Testis (tissue), 3 donors: ENCODE results near the gene PCSK6. TPM values are rescaled to one million over a fixed set of nuclear protein-coding genes. Genes with fewer than 3 reads are reported as not detected.

ENCODE experiments used
- DNase-seq: peaks from one replicate; pipeline ENCODE4 v3.0.0-alpha.2; 2019
- H3K27ac ChIP-seq, 2 donors: fragments of 200-600 bp; sonication (generic); one replicate each; pipeline ENCODE4 v1.5.1; 2019
- H3K27me3 ChIP-seq: fragments of 200-600 bp; sonication (generic); one replicate; pipeline ENCODE4 v1.5.1; 2019
- H3K36me3 ChIP-seq: fragments of 200-600 bp; sonication (generic); one replicate; pipeline ENCODE4 v1.5.1; 2017; ENCODE audit warnings: low read depth; ENCODE audit errors: missing control alignments
- H3K4me1 ChIP-seq: fragments of 200-600 bp; sonication (generic); one replicate; pipeline ENCODE4 v1.5.1; 2019
- H3K4me3 ChIP-seq, 2 donors: fragments of 200-600 bp; sonication (generic); one replicate each; pipeline ENCODE4 v1.5.1; 2017 to 2019
- H3K9me3 ChIP-seq: fragments of 200-600 bp; sonication (generic); one replicate; pipeline ENCODE4 v1.5.1; 2017
- POLR2A ChIP-seq: fragments of 450-650 bp; IDR thresholded peaks from one replicate; pipeline ENCODE4 v1.6.1; 2017; ENCODE audit warnings: antibody characterized with exemption, mild to moderate bottlenecking, moderate library complexity
- WGBS, 2 donors: methylation state at CpG; one replicate each; pipeline ENCODE4 v1.1.5; 2018; 5-methylcytosine and 5-hydroxymethylcytosine counted together
- intact Hi-C: fragments of 100-400 bp; cut with DNase I; formaldehyde crosslinking; loops from one replicate; pipeline ENCODE4 v1.15.1; 2023; ENCODE audit warnings: low total_unique reads
- polyA plus RNA-seq: library from polyadenylated mRNA; stranded (reverse); fragments of 350-450 nt; fragmentation: Illumina TruSeq; extraction: RNeasy Lipid Tissue Mini Kit (QIAGEN cat#74804); gene quantifications from one replicate; pipeline ENCODE4 v1.2.3, GENCODE V29; 2014; ENCODE audit warnings: low read depth, low replicate concordance; ENCODE audit not compliant: insufficient read depth
- total RNA-seq, 2 donors: library from RNA; depleted of rRNA; stranded (reverse); fragments of >200 nt; gene quantifications; one replicate each; pipeline ENCODE4 v1.2.3, GENCODE V29; 2016
- TF ChIP-seq, protein P1 (sequence below), 3 experiments: fragments of 450-650 bp in 2 of 3; fragments of 200-600 bp in 1 of 3; sonication (generic) in 1 of 3; IDR thresholded peaks; one replicate each; pipeline ENCODE4 v1.5.1; 2016 to 2019; ENCODE audit warnings: antibody characterized with exemption in 3 of 3, mild to moderate bottlenecking in 2 of 3, moderate library complexity in 1 of 3

Gene PCSK6
- total and polyA plus RNA-seq, 3 donors from 2014 or later, result 43.9 to 156 (median 95.4) TPM

DNA sequence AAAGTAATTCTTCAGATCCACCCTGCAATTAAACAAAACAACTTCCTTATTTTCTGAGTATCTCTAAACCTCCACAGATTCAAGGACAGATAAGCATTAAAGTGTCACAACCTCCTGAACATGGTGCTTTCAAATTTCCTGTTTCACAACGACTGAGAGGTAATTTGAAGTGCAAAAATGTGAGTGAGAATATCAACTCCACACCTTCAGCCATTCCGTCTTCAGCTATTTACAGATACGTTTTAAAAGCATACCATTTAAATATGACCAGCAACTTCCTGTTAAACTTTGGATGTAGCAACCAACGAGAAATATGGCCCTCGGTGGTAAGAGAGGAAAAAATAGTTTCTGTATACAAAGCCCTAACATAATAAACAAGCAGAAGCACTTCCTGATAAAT, 32.1 kb upstream of the PCSK6 start:
- Histone ChIP-seq H3K4me1 (no peaks in the 10 kb centered on the region), H3K27ac (no peak overlapping the region), H3K27me3 (no peaks in the 10 kb centered on the region), H3K4me3 (no peak overlapping the region), H3K9me3 (no peaks in the 10 kb centered on the region), H3K36me3 (no peaks in the 10 kb centered on the region)
- intact Hi-C loops, result no loop called here
- WGBS, 2 donors, result 53 to 58% methylated on average over 5 of the region's 5 CpGs
- TF ChIP-seq POLR2A, result no peak
- TF ChIP-seq, protein P1, sequence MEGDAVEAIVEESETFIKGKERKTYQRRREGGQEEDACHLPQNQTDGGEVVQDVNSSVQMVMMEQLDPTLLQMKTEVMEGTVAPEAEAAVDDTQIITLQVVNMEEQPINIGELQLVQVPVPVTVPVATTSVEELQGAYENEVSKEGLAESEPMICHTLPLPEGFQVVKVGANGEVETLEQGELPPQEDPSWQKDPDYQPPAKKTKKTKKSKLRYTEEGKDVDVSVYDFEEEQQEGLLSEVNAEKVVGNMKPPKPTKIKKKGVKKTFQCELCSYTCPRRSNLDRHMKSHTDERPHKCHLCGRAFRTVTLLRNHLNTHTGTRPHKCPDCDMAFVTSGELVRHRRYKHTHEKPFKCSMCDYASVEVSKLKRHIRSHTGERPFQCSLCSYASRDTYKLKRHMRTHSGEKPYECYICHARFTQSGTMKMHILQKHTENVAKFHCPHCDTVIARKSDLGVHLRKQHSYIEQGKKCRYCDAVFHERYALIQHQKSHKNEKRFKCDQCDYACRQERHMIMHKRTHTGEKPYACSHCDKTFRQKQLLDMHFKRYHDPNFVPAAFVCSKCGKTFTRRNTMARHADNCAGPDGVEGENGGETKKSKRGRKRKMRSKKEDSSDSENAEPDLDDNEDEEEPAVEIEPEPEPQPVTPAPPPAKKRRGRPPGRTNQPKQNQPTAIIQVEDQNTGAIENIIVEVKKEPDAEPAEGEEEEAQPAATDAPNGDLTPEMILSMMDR (IDR thresholded peaks at IDR 0.05), result no peak
- DNase-seq, result no peak

DNA sequence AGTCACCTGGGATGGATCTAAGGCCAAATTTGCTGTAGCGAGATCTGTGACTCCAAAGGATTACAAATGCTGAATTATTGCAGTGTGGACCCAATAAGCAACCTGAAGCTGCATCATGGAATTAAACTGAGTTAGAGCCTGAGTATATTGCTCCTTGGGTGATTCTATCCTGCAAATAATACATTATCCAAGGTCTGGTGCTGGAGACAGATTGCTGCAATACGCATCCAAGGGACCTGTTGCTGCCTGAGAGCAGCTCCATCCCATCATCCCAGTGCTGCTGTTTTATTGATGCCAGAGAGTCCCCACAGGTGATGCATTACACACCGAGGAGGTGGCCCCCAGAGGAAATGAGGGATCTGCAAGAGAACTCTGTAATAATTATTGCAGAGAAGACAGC, 31.6 kb upstream of the PCSK6 start:
- intact Hi-C loops, result no loop called here
- H3K27ac ChIP-seq, result no peak overlapping the region
- H3K27me3 ChIP-seq, result no peaks in the 10 kb centered on the region
- no peaks in the 10 kb centered on the region for H3K9me3 ChIP-seq
- DNase-seq, result no peak
- H3K36me3 ChIP-seq, result no peaks in the 10 kb centered on the region
- 83% methylated on average over 3 of the region's 3 CpGs for WGBS, 2 donors
- no peak overlapping the region for H3K4me3 ChIP-seq
- no peak for TF ChIP-seq POLR2A
- TF ChIP-seq, protein P1 (IDR thresholded peaks at IDR 0.05), result no peak
- no peaks in the 10 kb centered on the region for H3K4me1 ChIP-seq

DNA sequence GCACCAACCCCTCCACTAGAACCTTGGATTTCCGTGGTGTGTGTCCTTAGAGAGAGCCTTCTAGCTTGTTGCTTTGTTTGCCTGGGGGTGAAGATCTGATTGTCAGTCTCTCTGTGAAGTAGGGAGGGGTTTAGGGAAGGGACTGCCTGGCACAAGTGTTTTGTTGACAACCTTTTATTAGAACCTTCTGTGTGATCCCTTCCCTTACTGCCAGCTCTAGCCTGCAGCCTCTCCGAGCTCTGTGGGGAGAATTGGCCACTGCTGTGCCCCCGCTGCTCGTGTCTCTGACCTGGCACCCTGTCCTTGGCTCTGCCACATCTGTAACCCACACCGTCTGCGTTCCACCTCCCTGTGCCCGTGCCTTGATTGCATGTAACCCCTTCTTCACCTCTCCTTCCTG, 30.9 kb upstream of the PCSK6 start:
- H3K27me3 ChIP-seq, result no peaks in the 10 kb centered on the region
- DNase-seq, result no peak
- no peaks in the 10 kb centered on the region for H3K36me3 ChIP-seq
- intact Hi-C loops, result no loop called here
- H3K27ac ChIP-seq, result no peak overlapping the region
- no peak overlapping the region for H3K4me3 ChIP-seq
- no peak for TF ChIP-seq POLR2A
- TF ChIP-seq, protein P1 (IDR thresholded peaks at IDR 0.05), result no peak
- H3K9me3 ChIP-seq, result no peaks in the 10 kb centered on the region
- WGBS, 2 donors, result 63 to 66% methylated on average over 7 of the region's 7 CpGs
- H3K4me1 ChIP-seq, result no peaks in the 10 kb centered on the region

DNA sequence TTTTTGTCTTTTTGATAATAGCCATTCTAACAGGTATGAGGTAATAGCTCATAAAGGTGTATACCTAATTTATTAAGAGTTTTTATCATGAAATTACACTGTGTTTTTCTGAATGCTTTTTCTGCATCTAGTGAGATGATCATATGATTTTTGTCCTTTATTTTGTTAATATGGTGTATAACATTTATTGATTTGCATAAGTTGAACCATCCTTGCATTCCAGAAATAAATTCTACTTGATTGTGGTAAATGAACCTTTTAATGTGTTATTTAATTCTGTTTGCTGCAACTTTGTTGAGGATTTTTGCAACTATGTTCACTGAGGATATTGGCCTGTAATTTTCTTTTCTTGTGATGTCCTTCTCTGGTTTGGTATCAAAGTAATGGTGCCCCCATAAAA, 28.0 kb upstream of the PCSK6 start:
- no peak overlapping the region for H3K27ac ChIP-seq
- intact Hi-C loops, result no loop called here
- H3K27me3 ChIP-seq, result no peaks in the 10 kb centered on the region
- TF ChIP-seq POLR2A, result no peak
- TF ChIP-seq, protein P1 (IDR thresholded peaks at IDR 0.05), result no peak
- no peaks in the 10 kb centered on the region for H3K36me3 ChIP-seq
- H3K4me3 ChIP-seq, result no peak overlapping the region
- DNase-seq, result no peak
- no peaks in the 10 kb centered on the region for H3K9me3 ChIP-seq
- no peaks in the 10 kb centered on the region for H3K4me1 ChIP-seq

DNA sequence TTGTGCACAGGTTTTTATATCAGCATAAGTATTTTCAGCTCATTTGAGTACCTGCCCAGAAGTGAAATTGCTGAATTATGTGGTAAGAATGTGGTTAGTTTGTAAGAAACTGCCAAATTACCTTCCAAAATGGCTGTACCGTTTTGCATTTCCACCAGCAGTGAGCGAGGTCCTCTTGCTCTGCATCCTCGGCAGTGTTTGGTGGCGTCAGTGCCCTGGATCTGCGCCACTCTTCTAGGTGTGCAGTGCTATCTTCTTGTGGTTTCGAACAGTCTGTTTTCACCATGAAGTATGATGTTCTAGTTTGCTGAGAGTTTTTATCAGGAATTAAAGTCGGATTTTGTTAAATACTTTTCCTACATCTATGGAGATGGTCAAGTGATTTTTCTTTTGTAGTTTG, 24.8 kb upstream of the PCSK6 start:
- WGBS, 2 donors, result 91 to 96% methylated on average over 7 of the region's 7 CpGs
- TF ChIP-seq POLR2A, result no peak
- TF ChIP-seq, protein P1 (IDR thresholded peaks at IDR 0.05), result no peak
- no peak for DNase-seq

More for the DNA sequence above, 24.8 kb upstream of the PCSK6 start:
- no peaks in the 10 kb centered on the region for H3K36me3 ChIP-seq
- no peak overlapping the region for H3K27ac ChIP-seq
- H3K4me1 ChIP-seq, result no peaks in the 10 kb centered on the region
- H3K9me3 ChIP-seq, result no peaks in the 10 kb centered on the region
- intact Hi-C loops, result no loop called here
- H3K4me3 ChIP-seq, result no peak overlapping the region
- H3K27me3 ChIP-seq, result no peaks in the 10 kb centered on the region
